Neural progenitor cell (in vitro differentiated cells): ENCODE measurements around the gene PDE3B. TPM values are rescaled to one million over a fixed set of nuclear protein-coding genes. Genes with fewer than 3 reads are reported as not detected.
"Not testable (repeated sequence)": the region's sequence is repeated elsewhere in the genome, so short reads cannot be mapped to it uniquely, and the experiment has no call there.

Source experiments
- DNase-seq: peaks from one replicate; pipeline ENCODE4 v3.0.0-alpha.2; 2016; ENCODE audit warnings: low spot score
- H2AFZ ChIP-seq: fragments of 200-600 bp; sonication (generic); replicated peaks from 2 replicates; pipeline ENCODE4 v1.6.1; 2016; ENCODE audit warnings: antibody characterized with exemption
- H3F3A ChIP-seq: fragments of 200-600 bp; sonication (generic); 2 replicates; pipeline ENCODE4 v1.6.1; 2016; ENCODE audit warnings: antibody characterized with exemption, low read depth
- H3K27ac ChIP-seq: fragments of 200-600 bp; sonication (generic); 2 replicates; pipeline ENCODE4 v1.5.1; 2016; ENCODE audit warnings: mild to moderate bottlenecking
- H3K27me3 ChIP-seq: fragments of 200-600 bp; sonication (generic); 2 replicates; pipeline ENCODE4 v1.6.1; 2016; ENCODE audit warnings: mild to moderate bottlenecking, moderate library complexity
- H3K36me3 ChIP-seq: fragments of 200-600 bp; sonication (generic); 2 replicates; pipeline ENCODE4 v1.5.1; 2016
- H3K4me1 ChIP-seq: fragments of 200-600 bp; sonication (generic); 2 replicates; pipeline ENCODE4 v1.6.1; 2016; ENCODE audit warnings: mixed run types
- H3K4me2 ChIP-seq: fragments of 200-600 bp; sonication (generic); 2 replicates; pipeline ENCODE4 v1.6.1; 2016
- H3K4me3 ChIP-seq: fragments of 200-600 bp; sonication (generic); 2 replicates; pipeline ENCODE4 v1.5.1; 2016
- H3K79me2 ChIP-seq: fragments of 200-600 bp; sonication (generic); 2 replicates; pipeline ENCODE4 v1.6.1; 2016; ENCODE audit warnings: low read depth
- H3K9ac ChIP-seq: fragments of 200-600 bp; sonication (generic); 2 replicates; pipeline ENCODE4 v1.6.1; 2016
- H3K9me3 ChIP-seq: fragments of 200-600 bp; sonication (generic); 2 replicates; pipeline ENCODE4 v1.5.1; 2016; ENCODE audit warnings: low read depth
- H4K20me1 ChIP-seq: fragments of 200-600 bp; sonication (generic); 2 replicates; pipeline ENCODE4 v1.6.1; 2016; ENCODE audit warnings: low read depth
- H3K27ac Mint-ChIP-seq: 3 replicates; pipeline ENCODE4 v1.8.0; 2021; ENCODE audit warnings: mixed read lengths
- H3K27me3 Mint-ChIP-seq: 2 replicates; pipeline ENCODE4 v1.8.0; 2022; ENCODE audit warnings: low read depth, mild to moderate bottlenecking, inconsistent platforms, moderate library complexity, mixed read lengths; ENCODE audit not compliant: insufficient read depth
- H3K36me3 Mint-ChIP-seq: 3 replicates; pipeline ENCODE4 v1.8.0; 2021; ENCODE audit warnings: mixed read lengths
- H3K4me1 Mint-ChIP-seq: 3 replicates; pipeline ENCODE4 v1.8.0; 2021; ENCODE audit warnings: mixed read lengths
- H3K4me3 Mint-ChIP-seq: 3 replicates; pipeline ENCODE4 v1.8.0; 2021; ENCODE audit warnings: mild to moderate bottlenecking, moderate library complexity, mixed read lengths
- H3K9me3 Mint-ChIP-seq: 3 replicates; pipeline ENCODE4 v1.8.0; 2020; ENCODE audit warnings: mixed read lengths
- CTCF ChIP-seq: fragments of 200-600 bp; sonication (generic); IDR thresholded peaks from 2 replicates; pipeline ENCODE4 v1.5.1; 2017; ENCODE audit warnings: antibody characterized with exemption, mild to moderate bottlenecking
- EZH2 ChIP-seq: fragments of 200-600 bp; sonication (generic); IDR thresholded peaks from 2 replicates; pipeline ENCODE4 v1.6.1; 2017; ENCODE audit warnings: antibody characterized with exemption, mild to moderate bottlenecking, moderate library complexity
- EZH2phosphoT487 ChIP-seq: fragments of 200-600 bp; sonication (generic); IDR thresholded peaks from 2 replicates; pipeline ENCODE4 v1.6.1; 2017; ENCODE audit warnings: antibody characterized with exemption
- total RNA-seq: library from RNA; depleted of rRNA; stranded (reverse); fragments of >200 nt; gene quantifications from 2 replicates; pipeline ENCODE4 v1.2.3, GENCODE V29; 2015; ENCODE audit warnings: low replicate concordance

PDE3B gene
- total RNA-seq, 1 donor from 2014 or later, result 14.3 TPM

- Mint-ChIP-seq H3K27ac (no peak overlapping the region), H3K4me3 (no peak overlapping the region), H3K36me3 (no peaks in the 10 kb centered on the region), H3K4me1 (no peaks in the 10 kb centered on the region), H3K27me3 (no peaks in the 10 kb centered on the region), H3K9me3 (peaks cover 2% of the 10 kb centered on the region)
- no peak overlapping the region for H3K27ac ChIP-seq
- no peaks in the 10 kb centered on the region for H3K36me3 ChIP-seq
- H3F3A ChIP-seq, result no peaks in the 10 kb centered on the region
- no peak for DNase-seq
- H4K20me1 ChIP-seq, result no peaks in the 10 kb centered on the region
- no peak overlapping the region for H3K9ac ChIP-seq
- H3K4me2 ChIP-seq, result no peak overlapping the region
- TF ChIP-seq EZH2, result no peak
- no peak for TF ChIP-seq EZH2phosphoT487
- no peak for TF ChIP-seq CTCF
- no peak overlapping the region for H2AFZ ChIP-seq
- peaks cover 5% of the 10 kb centered on the region for H3K4me1 ChIP-seq
- no peaks in the 10 kb centered on the region for H3K79me2 ChIP-seq
- H3K4me3 ChIP-seq, result no peak overlapping the region
- no peaks in the 10 kb centered on the region for H3K27me3 ChIP-seq
- H3K9me3 ChIP-seq, result no peaks in the 10 kb centered on the region
Observed at GRCh38 chr11:14756349-14756748, 112.7 kb downstream of the PDE3B start.

- H3F3A ChIP-seq, H3K4me3 Mint-ChIP-seq, H3K27me3 ChIP-seq, H3K27ac ChIP-seq, H3K9me3 Mint-ChIP-seq, H3K4me3 ChIP-seq, H3K27ac Mint-ChIP-seq, H3K36me3 Mint-ChIP-seq, H3K9ac ChIP-seq, H3K4me1 Mint-ChIP-seq, H3K79me2 ChIP-seq, H3K4me1 ChIP-seq, DNase-seq, H3K27me3 Mint-ChIP-seq, H3K36me3 ChIP-seq, H4K20me1 ChIP-seq, H3K4me2 ChIP-seq, H3K9me3 ChIP-seq, H2AFZ ChIP-seq: not testable (repeated sequence)
Observed at GRCh38 chr11:14759300-14760012, 115.9 kb downstream of the PDE3B start.

- H3K4me3 Mint-ChIP-seq, result no peak overlapping the region
- Histone ChIP-seq H3K4me2 (no peak overlapping the region), H3K36me3 (no peaks in the 10 kb centered on the region), H4K20me1 (no peaks in the 10 kb centered on the region), H3K27me3 (no peaks in the 10 kb centered on the region), H3K27ac (no peak overlapping the region), H3F3A (no peaks in the 10 kb centered on the region), H3K4me1 (no peaks in the 10 kb centered on the region), H3K9ac (no peak overlapping the region), H2AFZ (no peak overlapping the region), H3K9me3 (no peaks in the 10 kb centered on the region), H3K79me2 (no peaks in the 10 kb centered on the region), H3K4me3 (no peak overlapping the region)
- no peak for DNase-seq
- no peak for TF ChIP-seq CTCF
- no peak for TF ChIP-seq EZH2phosphoT487
- TF ChIP-seq EZH2, result no peak
- no peaks in the 10 kb centered on the region for H3K9me3 Mint-ChIP-seq
- no peaks in the 10 kb centered on the region for H3K27me3 Mint-ChIP-seq
- H3K4me1 Mint-ChIP-seq, result no peaks in the 10 kb centered on the region
- H3K36me3 Mint-ChIP-seq, result no peaks in the 10 kb centered on the region
- no peak overlapping the region for H3K27ac Mint-ChIP-seq
Observed at GRCh38 chr11:14764179-14764578, 120.6 kb downstream of the PDE3B start.
